Cardiac muscle cell (in vitro differentiated cells and primary cell): Measurements from ENCODE around the gene TEAD2. TPM values are rescaled to one million over a fixed set of nuclear protein-coding genes. Genes with fewer than 3 reads are reported as not detected.

ENCODE experiments used
- DNase-seq, 2 donors: peaks; one replicate each; pipeline versions ENCODE4 v3.0.0 to v3.0.0-alpha.2; 2010 to 2017; ENCODE audit warnings: low read depth in 1 of 2, low spot score in 1 of 2
- H3K27ac ChIP-seq: fragments of 200-600 bp; sonication (generic); 2 replicates; pipeline ENCODE4 v1.5.1; 2016
- H3K27me3 ChIP-seq: fragments of 200-600 bp; sonication (generic); 2 replicates; pipeline ENCODE4 v1.6.0; 2016; ENCODE audit warnings: control low read depth
- H3K36me3 ChIP-seq: fragments of 200-600 bp; sonication (generic); 2 replicates; pipeline ENCODE4 v1.5.1; 2016; ENCODE audit warnings: control low read depth
- H3K4me1 ChIP-seq: fragments of 200-600 bp; sonication (generic); 2 replicates; pipeline ENCODE4 v1.8.1; 2017; ENCODE audit warnings: low read depth, mild to moderate bottlenecking, mixed run types
- H3K4me3 ChIP-seq: fragments of 200-600 bp; sonication (generic); 2 replicates; pipeline ENCODE4 v1.5.1; 2016; ENCODE audit warnings: mild to moderate bottlenecking
- H3K9me3 ChIP-seq: fragments of 200-600 bp; sonication (generic); 2 replicates; pipeline ENCODE4 v1.5.1; 2017; ENCODE audit warnings: low read depth, mild to moderate bottlenecking, control low read depth
- polyA plus RNA-seq: library from polyadenylated mRNA; unstranded; fragments of >200 nt; fragmentation: Nextera tagmentation; extraction: Ambion mirVana; gene quantifications from 2 replicates; pipeline ENCODE4 v1.2.1, GENCODE V29; 2016
- total RNA-seq: library from RNA; depleted of rRNA; stranded (reverse); fragments of >200 nt; gene quantifications from 2 replicates; pipeline ENCODE4 v1.2.3, GENCODE V29; 2016
- TF ChIP-seq, protein P1 (sequence below): IDR thresholded peaks from 2 replicates; pipeline ENCODE4 v1.5.1; 2012; ENCODE audit warnings: low read depth, mild to moderate bottlenecking, low read length

The TEAD2 gene
- total and polyA plus RNA-seq, 2 experiments from 2014 or later, result 84.3 to 111 TPM

DNA sequence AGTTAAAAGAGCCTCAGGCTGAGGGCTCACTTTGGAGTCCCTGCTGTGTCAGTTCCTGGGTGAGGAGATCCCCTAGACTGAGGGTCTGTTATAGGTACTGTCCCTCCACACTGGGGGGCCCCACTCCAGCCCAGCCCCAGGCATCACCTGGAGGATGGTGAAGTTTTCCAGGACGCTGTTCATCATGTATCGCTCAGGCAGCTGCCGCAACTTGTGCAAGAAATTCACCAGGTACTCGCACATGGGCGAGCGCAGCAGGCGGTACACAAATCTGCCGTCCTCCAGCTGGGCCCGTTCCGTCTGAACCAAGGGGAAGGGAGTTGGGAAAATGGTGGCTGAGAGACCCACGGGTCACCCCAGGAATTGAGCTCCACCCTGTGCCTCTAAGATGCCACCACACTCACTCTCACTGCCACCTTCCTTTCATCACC is 19.9 kb downstream of the TEAD2 start:
- no peak overlapping the region for H3K4me3 ChIP-seq
- no peaks in the 10 kb centered on the region for H3K4me1 ChIP-seq
- no peak for DNase-seq
- no peaks in the 10 kb centered on the region for H3K27me3 ChIP-seq
- TF ChIP-seq, protein P1, sequence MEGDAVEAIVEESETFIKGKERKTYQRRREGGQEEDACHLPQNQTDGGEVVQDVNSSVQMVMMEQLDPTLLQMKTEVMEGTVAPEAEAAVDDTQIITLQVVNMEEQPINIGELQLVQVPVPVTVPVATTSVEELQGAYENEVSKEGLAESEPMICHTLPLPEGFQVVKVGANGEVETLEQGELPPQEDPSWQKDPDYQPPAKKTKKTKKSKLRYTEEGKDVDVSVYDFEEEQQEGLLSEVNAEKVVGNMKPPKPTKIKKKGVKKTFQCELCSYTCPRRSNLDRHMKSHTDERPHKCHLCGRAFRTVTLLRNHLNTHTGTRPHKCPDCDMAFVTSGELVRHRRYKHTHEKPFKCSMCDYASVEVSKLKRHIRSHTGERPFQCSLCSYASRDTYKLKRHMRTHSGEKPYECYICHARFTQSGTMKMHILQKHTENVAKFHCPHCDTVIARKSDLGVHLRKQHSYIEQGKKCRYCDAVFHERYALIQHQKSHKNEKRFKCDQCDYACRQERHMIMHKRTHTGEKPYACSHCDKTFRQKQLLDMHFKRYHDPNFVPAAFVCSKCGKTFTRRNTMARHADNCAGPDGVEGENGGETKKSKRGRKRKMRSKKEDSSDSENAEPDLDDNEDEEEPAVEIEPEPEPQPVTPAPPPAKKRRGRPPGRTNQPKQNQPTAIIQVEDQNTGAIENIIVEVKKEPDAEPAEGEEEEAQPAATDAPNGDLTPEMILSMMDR, result no peak
- no peak overlapping the region for H3K27ac ChIP-seq
- peaks cover 60% of the 10 kb centered on the region for H3K36me3 ChIP-seq
- no peaks in the 10 kb centered on the region for H3K9me3 ChIP-seq

DNA sequence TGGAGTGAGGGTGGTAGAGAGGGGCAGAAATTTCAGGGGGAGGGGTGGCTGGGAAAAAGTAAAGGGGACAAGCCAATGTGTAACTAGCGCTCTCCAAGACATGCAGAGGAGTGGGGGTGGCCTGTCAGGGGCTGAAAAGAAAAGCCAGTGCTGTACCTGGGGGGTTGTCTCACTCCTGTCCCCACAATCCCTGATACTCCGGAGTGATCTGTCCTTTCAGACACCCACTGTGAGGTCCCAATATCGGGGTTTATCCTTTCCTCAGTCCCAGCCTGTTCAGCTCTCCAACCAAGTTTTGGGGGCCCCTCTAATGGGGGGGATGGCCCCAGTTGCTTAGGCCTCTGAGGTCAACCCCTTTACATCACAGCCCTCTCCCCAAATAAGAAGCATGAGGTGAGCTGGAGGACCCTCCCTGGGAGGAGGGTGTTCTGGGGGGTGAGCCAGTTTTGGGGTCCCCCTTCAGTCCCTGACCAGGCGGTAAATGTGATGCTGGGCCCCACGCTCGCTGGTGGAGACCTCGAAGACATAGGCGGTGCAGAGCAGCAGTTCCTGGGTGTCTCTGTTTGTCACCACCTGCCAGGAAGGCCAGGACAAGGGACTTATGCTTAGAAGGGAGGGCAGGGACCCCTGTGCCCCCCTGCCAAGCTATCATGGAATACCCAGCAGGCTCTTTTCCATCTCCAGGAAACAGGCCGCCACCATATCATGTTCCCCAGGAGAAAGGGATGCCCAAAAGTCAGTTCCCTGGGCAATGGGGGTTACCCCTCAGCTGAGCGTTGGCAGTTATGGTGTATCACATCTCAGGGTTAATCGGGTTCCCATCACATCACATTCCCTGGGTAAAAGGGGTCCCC is 21.1 kb downstream of the TEAD2 start:
- DNase-seq, result no peak
- peaks cover 48% of the 10 kb centered on the region for H3K36me3 ChIP-seq

DNA sequence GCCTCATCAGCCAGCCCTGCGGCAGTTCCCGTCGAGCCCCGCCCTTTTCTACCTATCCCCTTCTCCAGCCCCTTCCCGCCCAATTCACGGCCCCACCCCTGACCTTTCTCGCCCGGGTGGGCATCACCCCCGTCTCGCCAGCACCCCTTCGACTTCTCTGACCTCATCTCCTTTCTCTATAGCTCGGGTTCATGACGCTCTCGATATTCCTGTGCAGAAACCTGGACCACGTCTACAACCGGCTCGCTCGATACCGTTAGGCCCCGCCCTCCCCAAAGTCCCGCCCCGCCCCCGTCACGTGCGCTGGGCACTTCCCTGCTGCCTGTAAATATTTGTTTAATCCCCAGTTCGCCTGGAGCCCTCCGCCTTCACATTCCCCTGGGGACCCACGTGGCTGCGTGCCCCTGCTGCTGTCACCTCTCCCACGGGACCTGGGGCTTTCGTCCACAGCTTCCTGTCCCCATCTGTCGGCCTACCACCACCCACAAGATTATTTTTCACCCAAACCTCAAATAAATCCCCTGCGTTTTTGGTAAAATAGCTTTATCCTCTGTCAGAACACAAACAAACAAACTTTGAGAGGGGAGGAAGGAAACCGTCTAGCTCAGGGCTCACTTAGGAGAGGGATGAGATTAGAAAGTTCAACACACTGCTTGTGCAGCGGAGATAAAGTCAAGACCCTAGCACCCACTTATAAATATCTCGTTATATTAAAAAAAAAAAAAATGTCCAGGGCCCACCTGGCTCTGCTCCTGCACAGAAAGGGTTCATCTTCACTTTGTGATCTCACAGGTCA is 21.9 kb downstream of the TEAD2 start:
- peak; percentile 28 to 54 for DNase-seq
- H3K27ac ChIP-seq, result no peak overlapping the region
- H3K4me3 ChIP-seq, result no peak overlapping the region

More for the DNA sequence above, 21.1 kb downstream of the TEAD2 start:
- TF ChIP-seq, protein P1, result no peak
- Histone ChIP-seq H3K27ac (no peak overlapping the region), H3K4me3 (no peak overlapping the region), H3K27me3 (no peaks in the 10 kb centered on the region), H3K4me1 (no peaks in the 10 kb centered on the region), H3K9me3 (no peaks in the 10 kb centered on the region)

DNA sequence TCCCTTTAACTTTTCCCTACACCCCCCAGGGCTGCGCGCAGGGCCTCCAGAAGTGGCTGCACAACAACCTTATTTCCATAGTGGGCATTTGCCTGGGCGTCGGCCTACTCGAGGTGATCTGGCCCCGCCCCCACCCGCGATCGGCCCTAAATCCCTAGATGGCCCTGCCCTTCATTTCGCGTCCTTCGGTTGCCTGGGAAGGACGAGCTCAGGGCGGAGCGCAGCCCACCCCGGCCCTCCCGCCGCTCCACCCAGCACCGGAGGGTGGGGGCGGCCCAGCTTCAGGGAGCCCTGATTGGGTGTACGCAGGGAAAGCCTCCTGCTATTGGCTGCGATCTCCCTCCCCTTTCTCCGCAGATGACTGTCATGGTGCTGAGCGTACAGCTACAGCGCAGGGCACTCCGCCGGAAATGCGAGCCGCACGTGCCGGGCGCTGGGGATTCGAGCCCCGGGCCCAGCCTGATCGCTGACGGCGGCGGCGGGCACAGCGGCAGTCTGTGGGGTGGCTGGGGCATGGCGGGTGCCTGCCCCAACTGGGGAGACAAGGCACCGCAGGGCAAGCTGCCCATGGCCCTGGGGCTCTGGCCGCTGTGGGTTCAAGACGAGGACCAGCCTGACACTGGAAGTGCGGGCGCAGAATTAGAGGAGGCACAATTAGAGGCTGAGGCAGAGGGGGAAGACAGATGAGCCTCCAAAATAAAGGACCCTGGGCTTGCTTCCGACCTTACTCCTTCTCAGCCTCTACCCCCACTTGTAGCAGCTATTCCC is 22.7 kb downstream of the TEAD2 start:
- peak overlapping the region; percentile 18 for H3K4me3 ChIP-seq
- peak; percentile 95 to 96 for DNase-seq
- H3K9me3 ChIP-seq, result no peaks in the 10 kb centered on the region
- H3K27me3 ChIP-seq, result no peaks in the 10 kb centered on the region
- peaks cover 35% of the 10 kb centered on the region for H3K36me3 ChIP-seq
- peak overlapping the region; percentile 75 for H3K27ac ChIP-seq
- TF ChIP-seq, protein P1, result no peak
- no peaks in the 10 kb centered on the region for H3K4me1 ChIP-seq

More for the DNA sequence above, 21.9 kb downstream of the TEAD2 start:
- no peaks in the 10 kb centered on the region for H3K27me3 ChIP-seq
- H3K9me3 ChIP-seq, result no peaks in the 10 kb centered on the region
- peaks cover 42% of the 10 kb centered on the region for H3K36me3 ChIP-seq
- TF ChIP-seq, protein P1, result no peak
- H3K4me1 ChIP-seq, result no peaks in the 10 kb centered on the region

DNA sequence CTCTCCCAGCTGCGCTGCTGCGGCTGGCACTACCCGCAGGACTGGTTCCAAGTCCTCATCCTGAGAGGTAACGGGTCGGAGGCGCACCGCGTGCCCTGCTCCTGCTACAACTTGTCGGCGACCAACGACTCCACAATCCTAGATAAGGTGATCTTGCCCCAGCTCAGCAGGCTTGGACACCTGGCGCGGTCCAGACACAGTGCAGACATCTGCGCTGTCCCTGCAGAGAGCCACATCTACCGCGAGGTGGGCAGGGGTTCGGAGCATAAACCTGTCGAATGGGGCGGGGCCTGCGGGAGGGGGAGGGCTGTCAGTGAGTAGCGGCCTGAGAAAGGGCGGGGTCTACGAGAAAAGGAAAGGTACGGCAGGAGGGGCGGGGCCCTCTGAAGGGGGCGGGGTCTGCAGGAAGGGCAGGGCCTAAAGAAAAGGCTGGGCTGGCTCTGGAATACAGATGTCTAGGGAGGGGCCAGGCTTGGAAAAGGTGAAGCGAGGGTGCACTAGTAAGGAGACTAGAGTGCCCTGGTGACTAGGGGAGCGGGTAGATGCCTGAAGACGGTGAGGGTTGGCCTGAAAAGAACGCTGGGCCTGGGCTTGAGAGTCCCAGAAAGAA is 23.4 kb downstream of the TEAD2 start:
- no peaks in the 10 kb centered on the region for H3K4me1 ChIP-seq
- DNase-seq, result peak; percentile 65 to 84
- H3K36me3 ChIP-seq, result peaks cover 28% of the 10 kb centered on the region
- H3K4me3 ChIP-seq, result peak overlapping the region; percentile 18
- H3K27me3 ChIP-seq, result no peaks in the 10 kb centered on the region
- TF ChIP-seq, protein P1, result no peak
- peak overlapping the region; percentile 75 for H3K27ac ChIP-seq
- no peaks in the 10 kb centered on the region for H3K9me3 ChIP-seq
